Activated CD8-positive, alpha-beta T cell treated with anti-CD3 and anti-CD28 coated beads for 36 hours (primary cell): ENCODE results near the gene HECA. TPM values are rescaled to one million over a fixed set of nuclear protein-coding genes. Genes with fewer than 3 reads are reported as not detected.

Experiments used
- ATAC-seq: fragments of 200-7000 bp; cut with Tn5 transposase; one replicate; pipeline ENCODE4 v1.10.0; 2021; ENCODE audit warnings: mild to moderate bottlenecking, moderate library complexity
- CTCF ChIA-PET: fragments of 350-600 bp; sonication (Branson Sonifier 250); formaldehyde crosslinking; loops from one replicate; lab custom pipeline; 2021; ENCODE audit warnings: antibody characterized with exemption; lab: Charles Lee
- POLR2A ChIA-PET: fragments of 350-600 bp; sonication (Branson Sonifier 250); formaldehyde crosslinking; loops from one replicate; lab custom pipeline; 2021; ENCODE audit warnings: antibody characterized with exemption; lab: Charles Lee
- DNase-seq: peaks from one replicate; pipeline ENCODE4 v3.0.0-alpha.2; 2020
- H3K27ac Mint-ChIP-seq: one replicate; pipeline ENCODE4 v1.8.0; 2021; ENCODE audit warnings: mild to moderate bottlenecking, mixed read lengths
- H3K27me3 Mint-ChIP-seq: one replicate; pipeline ENCODE4 v1.8.0; 2021; ENCODE audit warnings: mixed read lengths
- H3K36me3 Mint-ChIP-seq: one replicate; pipeline ENCODE4 v1.8.0; 2021; ENCODE audit warnings: low read depth, mixed read lengths
- H3K4me1 Mint-ChIP-seq: one replicate; pipeline ENCODE4 v1.8.0; 2021; ENCODE audit warnings: low read depth, mixed read lengths
- H3K4me3 Mint-ChIP-seq: one replicate; pipeline ENCODE4 v1.8.0; 2021; ENCODE audit warnings: mild to moderate bottlenecking, moderate library complexity, mixed read lengths
- H3K9me3 Mint-ChIP-seq: one replicate; pipeline ENCODE4 v1.8.0; 2021; ENCODE audit warnings: mixed read lengths
- CTCF ChIP-seq: fragments of 200-600 bp; IDR thresholded peaks from one replicate; pipeline ENCODE4 v1.8.0; 2022; ENCODE audit warnings: antibody characterized with exemption, mild to moderate bottlenecking
- intact Hi-C: fragments of 100-400 bp; cut with micrococcal nuclease; formaldehyde crosslinking; loops from one replicate; pipeline ENCODE4 v1.10.0; 2022
- total RNA-seq, 2 experiments: library from RNA; stranded (reverse); gene quantifications; one replicate each; pipeline ENCODE4 v1.2.3, GENCODE V29; 2021

The HECA gene
- total RNA-seq, 2 experiments from 2014 or later: 45.4 to 47.1 TPM

- no peak for TF ChIP-seq CTCF
- Mint-ChIP-seq H3K4me1 (peaks cover 75% of the 10 kb centered on the region), H3K27ac (no peak overlapping the region), H3K9me3 (peaks cover 2% of the 10 kb centered on the region), H3K4me3 (no peak overlapping the region), H3K27me3 (no peaks in the 10 kb centered on the region), H3K36me3 (peaks cover 59% of the 10 kb centered on the region)
- intact Hi-C loops: no loop called here
- no peak for ATAC-seq
- DNase-seq: no peak
- ChIA-PET POLR2A (no interaction called here), CTCF (interaction anchor here (1.8 kb wide), 1 partner anchor 38 kb away, joined by 6 read pairs; no protein-coding TSS in a partner anchor)
Measured at GRCh38 chr6:139181236-139181635, 46.4 kb downstream of the HECA start.

- H3K9me3 Mint-ChIP-seq: peaks cover 2% of the 10 kb centered on the region
- TF ChIP-seq CTCF: no peak
- H3K36me3 Mint-ChIP-seq: peaks cover 42% of the 10 kb centered on the region
- DNase-seq (no peak), ATAC-seq (peak; percentile 9)
- no peaks in the 10 kb centered on the region for H3K27me3 Mint-ChIP-seq
- ChIA-PET POLR2A (interaction anchor here (1.1 kb wide), 2 partner anchors 10 to 108 kb away, joined by 3 to 4 read pairs; partner anchors contain the start of gene TXLNB), CTCF (interaction anchor here (1.3 kb wide), 2 partner anchors 10 to 185 kb away, joined by 4 read pairs; no protein-coding TSS in a partner anchor)
- intact Hi-C loops: no loop called here
- peak overlapping the region; percentile 69 for H3K27ac Mint-ChIP-seq
- peaks cover 67% of the 10 kb centered on the region for H3K4me1 Mint-ChIP-seq
- no peak overlapping the region for H3K4me3 Mint-ChIP-seq
Measured at GRCh38 chr6:139184047-139184446, 49.2 kb downstream of the HECA start.

GRCh38 chr6:139184459-139184858 lies 49.6 kb downstream of the HECA start:
- intact Hi-C loops: no loop called here
- TF ChIP-seq CTCF: no peak
- H3K36me3 Mint-ChIP-seq: peaks cover 38% of the 10 kb centered on the region
- no peak overlapping the region for H3K4me3 Mint-ChIP-seq
- peak overlapping the region; percentile 69 for H3K27ac Mint-ChIP-seq
- DNase-seq (no peak), ATAC-seq (peak; percentile 26)
- POLR2A ChIA-PET: interaction anchor here (1.1 kb wide), 2 partner anchors 11 to 108 kb away, joined by 3 to 4 read pairs; partner anchors contain the start of gene TXLNB
- H3K27me3 Mint-ChIP-seq: no peaks in the 10 kb centered on the region
- peaks cover 2% of the 10 kb centered on the region for H3K9me3 Mint-ChIP-seq
- peaks cover 63% of the 10 kb centered on the region for H3K4me1 Mint-ChIP-seq
- CTCF ChIA-PET: interaction anchor here (1.3 to 1.5 kb wide), 4 partner anchors 11 to 185 kb away, joined by 3 to 4 read pairs (median 4); no protein-coding TSS in a partner anchor

- intact Hi-C loops: no loop called here
- DNase-seq: no peak
Measured at GRCh38 chr6:139186242-139186641, 51.4 kb downstream of the HECA start.

More at GRCh38 chr6:139186242-139186641, 51.4 kb downstream of the HECA start:
- Mint-ChIP-seq H3K36me3 (peaks cover 24% of the 10 kb centered on the region), H3K4me1 (peaks cover 48% of the 10 kb centered on the region), H3K9me3 (peaks cover 2% of the 10 kb centered on the region), H3K4me3 (no peak overlapping the region), H3K27ac (peak overlapping the region; percentile 69), H3K27me3 (no peaks in the 10 kb centered on the region)
- ATAC-seq: peak; percentile 70
- no peak for TF ChIP-seq CTCF
- CTCF ChIA-PET: interaction anchor here (1.2 kb wide), 2 partner anchors 54 to 71 kb away, joined by 3 read pairs; no protein-coding TSS in a partner anchor
- POLR2A ChIA-PET: no interaction called here
